IgD-negative memory B cell (primary cell): ENCODE results near the gene CLDN4. TPM values are rescaled to one million over a fixed set of nuclear protein-coding genes. Genes with fewer than 3 reads are reported as not detected.
"Not testable (repeated sequence)": the region's sequence is repeated elsewhere in the genome, so short reads cannot be mapped to it uniquely, and the experiment has no call there.

ENCODE experiments used
- H3K27ac Mint-ChIP-seq, 3 donors: one replicate each; pipeline ENCODE4 v1.8.0; 2020 to 2022; ENCODE audit warnings: mild to moderate bottlenecking in 3 of 3, mixed read lengths in 3 of 3, moderate library complexity in 1 of 3
- H3K27me3 Mint-ChIP-seq: one replicate; pipeline ENCODE4 v1.8.0; 2021; ENCODE audit warnings: mixed read lengths
- H3K36me3 Mint-ChIP-seq: one replicate; pipeline ENCODE4 v1.8.0; 2020; ENCODE audit warnings: mild to moderate bottlenecking, mixed read lengths
- H3K4me1 Mint-ChIP-seq, 3 donors: one replicate each; pipeline ENCODE4 v1.8.0; 2020 to 2022; ENCODE audit warnings: mixed read lengths in 3 of 3, mild to moderate bottlenecking in 1 of 3
- H3K4me3 Mint-ChIP-seq, 4 donors: one replicate each; pipeline ENCODE4 v1.8.0; 2020 to 2022; ENCODE audit warnings: mild to moderate bottlenecking in 4 of 4, mixed read lengths in 4 of 4, moderate library complexity in 3 of 4
- H3K9me3 Mint-ChIP-seq, 3 donors: one replicate each; pipeline ENCODE4 v1.8.0; 2020 to 2021; ENCODE audit warnings: mixed read lengths in 3 of 3, mild to moderate bottlenecking in 1 of 3
- polyA plus RNA-seq: library from polyadenylated mRNA; unstranded; fragments of 300-500 nt; fragmentation: Illumina TruSeq; gene quantifications from one replicate; pipeline ENCODE4 v1.2.3, GENCODE V29; 2021

The CLDN4 gene
- polyA plus RNA-seq, 1 donor from 2014 or later, result not detected

DNA sequence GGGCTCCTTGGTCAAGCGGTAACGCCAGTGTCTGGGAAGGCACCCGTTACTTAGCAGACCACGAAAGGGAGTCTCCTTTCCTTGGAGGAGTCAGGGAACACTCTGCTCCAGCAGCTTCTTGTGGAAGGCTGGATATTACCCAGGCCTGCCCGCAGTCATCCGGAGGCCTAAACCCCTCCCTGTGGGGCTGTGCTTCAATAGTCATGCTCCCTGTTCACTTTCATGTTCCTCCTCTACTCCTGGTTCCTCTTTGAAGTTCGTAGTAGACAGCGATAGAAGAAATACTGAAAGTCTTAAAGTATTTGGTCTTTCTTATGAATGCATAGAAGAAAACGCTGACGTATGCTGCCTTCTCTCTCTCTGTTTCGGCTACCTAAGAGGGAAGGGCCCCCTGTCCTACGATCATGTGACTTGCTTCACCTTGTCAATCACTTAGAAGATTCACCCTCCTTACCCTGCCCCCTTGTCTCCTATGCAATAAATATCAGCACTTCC is 15.0 kb downstream of the CLDN4 start:
- Mint-ChIP-seq H3K27ac (peak overlapping the region in 2 of 3 donors; percentile 34 to 45), H3K4me3 (peak overlapping the region in 3 of 4 donors; percentile 45 to 78 (median 58)), H3K4me1 (peaks cover 15 to 23% (median 17%) of the 10 kb centered on the region in 3 donors)
- H3K27me3 Mint-ChIP-seq, H3K9me3 Mint-ChIP-seq, H3K36me3 Mint-ChIP-seq: not testable (repeated sequence)

DNA sequence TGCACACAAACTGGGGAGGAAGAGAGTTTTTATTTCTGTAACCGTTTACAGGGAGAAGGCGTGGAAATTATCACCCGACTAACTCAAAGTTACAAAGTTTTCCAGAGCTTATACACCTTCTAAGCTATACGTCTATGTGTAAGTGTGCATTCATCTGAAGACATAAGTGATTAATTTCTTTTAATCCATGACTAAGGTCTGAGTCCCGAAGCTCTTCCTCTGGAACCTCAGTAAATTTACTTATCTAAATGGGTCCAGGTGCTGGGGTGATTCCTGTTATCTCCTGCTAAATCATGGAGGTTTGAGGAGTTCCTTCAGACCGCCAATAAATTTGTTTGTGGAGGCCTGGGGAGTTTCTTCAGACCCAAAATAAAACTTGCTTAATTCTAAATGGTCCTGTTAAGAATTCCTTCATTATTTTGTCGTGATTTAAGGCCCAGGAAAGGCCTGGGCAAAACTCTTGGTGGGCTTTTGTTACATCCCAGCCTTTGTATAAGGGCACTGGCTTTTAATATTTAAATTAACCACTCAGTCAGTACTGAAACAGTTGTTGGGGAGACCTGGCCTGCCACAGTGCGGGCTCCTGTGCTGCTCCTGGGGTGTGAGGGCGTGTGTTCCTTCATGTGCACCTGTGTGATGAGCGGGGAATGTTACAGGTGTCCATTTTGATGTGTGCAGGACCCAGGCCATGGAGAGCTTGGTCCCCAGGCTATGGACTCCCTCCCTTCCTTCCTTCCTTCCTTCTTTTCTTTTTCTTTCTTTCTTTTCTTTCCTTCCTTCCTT is 17.3 kb downstream of the CLDN4 start:
- Mint-ChIP-seq H3K4me1 (peaks cover 17 to 27% (median 17%) of the 10 kb centered on the region in 3 donors), H3K27me3 (no peaks in the 10 kb centered on the region), H3K9me3 (no peaks in the 10 kb centered on the region), H3K4me3 (no peak overlapping the region), H3K27ac (no peak overlapping the region), H3K36me3 (no peaks in the 10 kb centered on the region)

DNA sequence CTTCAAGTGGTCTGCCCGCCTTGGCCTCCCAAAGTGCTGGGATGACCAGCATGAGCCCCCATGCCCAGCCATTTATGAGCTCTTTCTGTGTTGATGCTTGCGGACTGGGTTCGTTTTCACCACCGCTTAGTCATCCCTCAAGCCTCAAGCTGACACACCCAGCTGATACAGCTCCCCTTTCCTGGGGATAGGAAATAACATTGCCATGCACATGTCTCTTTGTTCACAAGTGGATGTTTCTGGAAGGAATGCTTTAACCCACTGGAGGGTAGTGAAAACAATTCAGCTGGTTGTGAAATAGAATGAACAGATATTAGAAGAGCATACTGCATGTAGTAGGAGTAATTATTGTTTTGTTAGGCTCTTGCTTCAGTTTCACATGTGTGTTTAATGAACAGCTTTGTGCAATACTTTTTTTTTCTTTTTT is 20.0 kb downstream of the CLDN4 start:
- peaks cover 9 to 11% (median 9%) of the 10 kb centered on the region in 3 donors for H3K4me1 Mint-ChIP-seq
- H3K27me3 Mint-ChIP-seq, result peaks cover 4% of the 10 kb centered on the region
- H3K9me3 Mint-ChIP-seq, result peaks cover 0 to 1% (median 0%) of the 10 kb centered on the region in 3 donors
- peak overlapping the region in 1 of 4 donors; percentile 37 for H3K4me3 Mint-ChIP-seq
- no peaks in the 10 kb centered on the region for H3K36me3 Mint-ChIP-seq
- H3K27ac Mint-ChIP-seq, result no peak overlapping the region

DNA sequence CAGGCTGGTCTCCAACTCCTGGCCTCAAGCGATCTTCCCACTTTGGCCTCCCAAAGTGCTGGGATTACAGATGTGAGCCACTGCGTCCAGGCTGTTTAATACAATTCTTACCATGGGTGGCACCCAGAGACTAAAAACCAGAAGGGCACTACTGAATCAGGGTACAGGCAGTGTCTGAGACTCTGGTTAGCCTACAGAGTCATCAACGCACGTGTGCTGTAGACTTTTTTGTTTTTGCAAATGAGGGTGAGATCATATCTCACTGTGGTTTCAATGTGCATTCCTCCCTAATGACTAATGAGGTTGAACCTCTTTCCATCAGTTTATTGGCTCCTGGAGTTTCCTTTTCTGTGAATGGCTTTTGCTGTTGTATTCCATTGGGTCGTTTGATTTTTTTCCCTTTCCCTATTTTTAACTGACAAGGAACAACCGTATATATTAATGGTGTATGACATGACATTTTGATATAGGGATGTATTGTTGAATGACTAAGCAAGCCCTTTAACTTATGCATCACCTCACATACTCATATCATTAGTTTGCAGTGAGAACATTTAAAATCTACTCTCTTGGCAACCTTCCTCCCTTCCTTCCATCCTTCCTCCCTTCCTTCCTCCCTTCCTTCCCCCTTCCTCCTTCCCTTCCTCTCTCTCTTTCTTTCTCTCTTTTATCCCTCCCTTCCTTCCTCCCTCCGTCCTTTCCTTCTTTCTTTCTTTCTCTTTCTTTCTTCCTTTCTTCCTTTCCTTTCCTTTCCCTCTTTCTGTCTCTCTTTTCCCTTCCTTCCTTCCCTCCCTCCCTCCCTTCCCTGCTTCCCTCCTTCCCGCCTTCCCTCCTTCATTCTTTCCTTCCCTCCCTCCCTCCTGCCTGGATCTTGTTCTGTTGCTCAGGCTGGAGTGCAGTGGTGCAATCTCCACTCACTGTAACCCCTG is 20.9 kb downstream of the CLDN4 start:
- peaks cover 3 to 8% (median 6%) of the 10 kb centered on the region in 3 donors for H3K4me1 Mint-ChIP-seq
- H3K27ac Mint-ChIP-seq, result no peak overlapping the region
- peaks cover 5% of the 10 kb centered on the region for H3K27me3 Mint-ChIP-seq
- H3K4me3 Mint-ChIP-seq, result no peak overlapping the region
- H3K36me3 Mint-ChIP-seq, result no peaks in the 10 kb centered on the region
- peaks cover 0 to 1% (median 0%) of the 10 kb centered on the region in 3 donors for H3K9me3 Mint-ChIP-seq

DNA sequence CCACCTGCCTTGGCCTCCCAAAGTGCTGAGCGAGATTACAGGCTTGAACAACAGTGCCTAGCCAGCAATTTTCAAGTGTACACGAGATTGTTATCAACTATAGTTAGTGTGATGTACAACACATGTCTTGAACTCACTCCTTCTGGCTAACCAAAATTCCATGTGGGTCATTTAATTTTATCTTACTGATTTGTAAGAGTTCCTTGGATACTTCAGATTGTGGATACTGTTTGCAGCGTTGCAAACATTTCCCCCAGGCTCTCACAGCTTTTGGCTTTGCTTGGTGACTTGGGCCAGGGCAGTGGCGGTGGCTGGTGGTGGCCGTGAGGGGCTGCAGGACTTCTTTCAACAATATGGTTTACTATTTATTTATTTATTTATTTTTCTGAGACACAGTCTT is 21.7 kb downstream of the CLDN4 start:
- H3K4me3 Mint-ChIP-seq, result no peak overlapping the region
- H3K27ac Mint-ChIP-seq, result no peak overlapping the region

DNA sequence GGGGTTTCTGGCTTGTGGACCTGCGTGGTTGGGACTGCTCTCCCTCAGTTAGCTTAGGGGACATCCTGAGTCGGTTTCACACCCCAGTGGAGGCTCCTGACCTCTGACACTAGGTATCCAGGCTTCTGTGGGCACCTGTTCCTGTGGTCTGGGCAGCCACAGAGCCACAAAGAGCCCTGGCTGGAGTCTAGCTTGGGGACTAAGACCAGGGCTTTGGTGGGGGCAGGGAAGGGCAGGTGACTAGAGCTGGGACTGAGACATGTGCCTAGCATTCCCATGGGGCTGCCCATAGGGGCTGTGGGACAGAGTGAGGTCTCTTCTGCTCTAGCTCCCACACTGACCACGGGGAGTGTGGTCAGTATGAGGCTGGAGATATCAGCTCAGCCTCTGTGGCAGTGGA is 26.1 kb downstream of the CLDN4 start:
- H3K9me3 Mint-ChIP-seq, result peaks cover 0 to 3% (median 1%) of the 10 kb centered on the region in 3 donors
- peaks cover 5 to 7% (median 5%) of the 10 kb centered on the region in 3 donors for H3K4me1 Mint-ChIP-seq
- no peaks in the 10 kb centered on the region for H3K36me3 Mint-ChIP-seq
- peaks cover 13% of the 10 kb centered on the region for H3K27me3 Mint-ChIP-seq
- H3K4me3 Mint-ChIP-seq, result peak overlapping the region in 1 of 4 donors; percentile 60
- no peak overlapping the region for H3K27ac Mint-ChIP-seq

More for the DNA sequence above, 21.7 kb downstream of the CLDN4 start:
- Mint-ChIP-seq H3K27me3 (peaks cover 7% of the 10 kb centered on the region), H3K36me3 (no peaks in the 10 kb centered on the region), H3K9me3 (peaks cover 0 to 1% (median 0%) of the 10 kb centered on the region in 3 donors), H3K4me1 (peaks cover 3 to 8% (median 5%) of the 10 kb centered on the region in 3 donors)

DNA sequence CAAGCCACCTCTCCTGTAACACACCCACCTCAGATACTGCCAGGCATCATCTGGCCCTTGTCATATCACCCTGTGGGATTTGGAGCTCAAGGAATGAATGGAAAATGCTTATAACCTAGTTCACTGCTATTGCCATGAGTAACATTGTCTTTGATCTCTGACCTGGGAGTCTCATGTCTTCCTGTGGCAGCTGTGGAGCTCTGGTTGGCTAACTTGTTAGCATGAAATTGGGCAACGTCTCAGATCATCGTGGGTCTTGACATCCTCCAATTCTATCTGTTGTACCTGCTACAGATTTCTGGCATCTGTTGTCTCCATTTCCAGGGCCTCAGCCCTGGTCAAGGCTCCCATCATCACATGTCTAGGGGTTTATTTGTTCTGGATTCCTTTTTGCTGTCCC is 28.0 kb downstream of the CLDN4 start:
- Mint-ChIP-seq H3K27ac (peak overlapping the region in 1 of 3 donors; percentile 39), H3K9me3 (peaks cover 0 to 3% (median 1%) of the 10 kb centered on the region in 3 donors), H3K36me3 (peaks cover 3% of the 10 kb centered on the region), H3K4me3 (no peak overlapping the region), H3K4me1 (peaks cover 5 to 7% (median 5%) of the 10 kb centered on the region in 3 donors), H3K27me3 (peaks cover 17% of the 10 kb centered on the region)

DNA sequence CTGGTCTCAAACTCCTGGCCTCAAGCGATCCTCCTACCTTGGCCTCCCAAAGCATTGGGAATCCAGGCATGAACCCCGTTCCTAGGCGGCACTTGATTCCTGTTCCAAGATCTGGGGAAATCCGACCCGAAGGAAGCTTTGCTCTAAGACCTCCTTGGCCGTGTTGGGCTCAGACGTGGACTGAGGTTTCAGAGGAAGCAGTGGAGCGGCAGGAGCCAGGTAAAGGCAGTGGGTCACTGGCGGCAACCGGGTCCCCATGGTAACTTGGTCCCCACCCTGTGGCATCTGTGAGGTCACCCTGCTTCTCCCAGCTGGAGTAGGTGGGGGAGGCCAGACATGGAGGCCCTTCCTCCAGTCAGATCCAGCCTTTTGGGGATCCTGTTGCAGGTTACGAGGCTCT is 30.1 kb downstream of the CLDN4 start, which contains the start of gene TMEM270:
TSS of gene TMEM270 (plus strand) at position 301 of the 400 bp plus-strand sequence. CDS start at position 337, 36 bp downstream.
- Mint-ChIP-seq H3K4me3 (no peak within 1 kb of the TSS), H3K27ac (peak within 1 kb of the TSS in 1 of 3 donors; percentile 61), H3K4me1 (peaks cover 2 to 5% (median 3%) of the 10 kb centered on the region in 3 donors), H3K36me3 (peaks cover 3% of the 10 kb centered on the region), H3K9me3 (peaks cover 0 to 3% (median 0%) of the 10 kb centered on the region in 3 donors), H3K27me3 (peaks cover 12% of the 10 kb centered on the region)

DNA sequence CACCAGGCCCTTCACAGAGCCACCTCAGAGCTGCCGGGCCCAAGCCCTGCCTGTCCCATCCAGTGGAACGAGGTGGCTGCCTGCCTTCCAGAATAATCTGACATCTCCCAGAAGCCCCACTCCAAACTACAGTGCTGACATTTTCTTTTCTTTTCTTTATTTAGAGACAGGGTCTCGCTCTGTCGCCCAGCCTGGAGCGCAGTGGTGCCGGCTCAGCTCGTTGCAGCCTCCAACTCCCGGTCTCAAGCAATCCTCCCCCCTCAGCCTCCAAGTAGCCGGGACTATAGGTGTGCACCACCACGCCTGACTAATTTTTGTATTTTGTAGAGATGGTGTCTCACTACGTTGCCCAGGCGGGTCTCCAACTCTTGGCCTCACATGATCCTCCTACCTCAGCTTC is 30.5 kb downstream of the CLDN4 start:
- H3K27ac Mint-ChIP-seq, result no peak overlapping the region
- peaks cover 1 to 5% (median 2%) of the 10 kb centered on the region in 3 donors for H3K4me1 Mint-ChIP-seq
- H3K4me3 Mint-ChIP-seq, result no peak overlapping the region
- H3K36me3 Mint-ChIP-seq, result peaks cover 3% of the 10 kb centered on the region
- H3K9me3 Mint-ChIP-seq, result peaks cover 0 to 3% (median 0%) of the 10 kb centered on the region in 3 donors
- peaks cover 11% of the 10 kb centered on the region for H3K27me3 Mint-ChIP-seq

DNA sequence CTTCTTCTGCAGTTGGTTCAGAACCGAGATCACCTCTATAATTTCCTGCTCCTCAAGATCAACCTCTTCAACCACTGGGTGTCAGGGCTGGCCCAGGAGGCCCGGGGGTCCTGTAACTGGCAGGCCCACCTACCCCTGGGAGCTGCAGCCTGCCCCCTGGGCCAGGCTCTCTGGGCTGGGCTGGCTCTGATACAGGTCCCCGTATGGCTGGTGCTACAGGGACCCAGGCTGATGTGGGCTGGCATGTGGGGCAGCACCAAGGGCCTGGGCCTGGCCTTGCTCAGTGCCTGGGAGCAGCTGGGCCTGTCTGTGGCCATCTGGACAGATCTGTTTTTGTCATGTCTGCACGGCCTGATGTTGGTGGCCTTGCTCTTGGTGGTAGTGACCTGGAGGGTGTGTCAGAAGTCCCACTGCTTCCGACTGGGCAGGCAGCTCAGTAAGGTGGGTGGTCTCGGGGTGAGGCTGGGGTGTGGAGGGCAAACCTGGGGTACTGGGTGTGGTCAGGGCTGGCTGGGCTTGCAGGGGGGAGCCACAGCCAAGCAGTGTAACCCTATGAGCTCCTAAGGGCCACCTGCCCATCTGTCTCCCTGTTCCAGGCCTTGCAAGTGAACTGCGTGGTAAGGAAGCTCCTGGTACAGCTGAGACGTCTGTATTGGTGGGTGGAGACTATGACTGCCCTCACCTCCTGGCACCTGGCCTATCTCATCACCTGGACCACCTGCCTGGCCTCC is 34.4 kb downstream of the CLDN4 start:
- Mint-ChIP-seq H3K4me3 (no peak overlapping the region), H3K9me3 (no peaks in the 10 kb centered on the region), H3K4me1 (no peaks in the 10 kb centered on the region), H3K27me3 (peaks cover 7% of the 10 kb centered on the region), H3K36me3 (peaks cover 3% of the 10 kb centered on the region), H3K27ac (no peak overlapping the region)

DNA sequence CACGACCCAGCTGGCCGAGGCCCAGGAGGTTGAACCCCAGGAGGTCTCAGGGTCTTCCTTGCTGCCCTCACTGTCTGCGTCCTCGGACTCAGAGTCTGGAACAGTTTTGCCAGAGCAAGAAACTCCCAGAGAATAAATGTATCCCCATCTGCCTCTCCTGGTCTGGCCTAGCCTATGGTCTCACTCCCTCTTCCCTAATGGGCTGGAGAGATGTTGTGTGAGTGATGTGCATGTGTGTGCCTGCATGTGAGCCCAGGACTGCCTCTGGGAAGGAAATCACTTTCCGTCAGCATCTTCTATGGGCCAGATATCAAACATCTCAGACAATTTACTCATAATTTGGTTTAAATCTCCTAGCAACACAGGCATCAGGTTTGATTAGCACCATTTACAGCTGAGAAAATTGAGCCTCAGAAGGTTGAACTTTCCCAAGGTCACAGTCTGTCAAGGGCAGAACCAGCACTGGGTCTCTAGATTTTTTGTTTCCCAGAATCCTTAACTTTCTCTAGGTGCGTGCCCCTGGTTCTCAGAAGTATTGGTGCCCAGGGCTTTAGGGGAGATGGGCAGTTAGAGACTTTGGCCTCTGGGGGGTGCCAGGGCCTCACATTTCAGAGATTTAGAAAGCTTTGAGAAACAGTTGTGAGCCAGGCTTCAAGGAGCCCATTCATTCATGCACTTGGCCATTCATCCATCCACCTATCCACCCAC is 35.1 kb downstream of the CLDN4 start:
- H3K4me3 Mint-ChIP-seq, result no peak overlapping the region
- peaks cover 7% of the 10 kb centered on the region for H3K27me3 Mint-ChIP-seq
- peaks cover 3% of the 10 kb centered on the region for H3K36me3 Mint-ChIP-seq
- H3K9me3 Mint-ChIP-seq, result no peaks in the 10 kb centered on the region
- no peaks in the 10 kb centered on the region for H3K4me1 Mint-ChIP-seq
- H3K27ac Mint-ChIP-seq, result no peak overlapping the region

DNA sequence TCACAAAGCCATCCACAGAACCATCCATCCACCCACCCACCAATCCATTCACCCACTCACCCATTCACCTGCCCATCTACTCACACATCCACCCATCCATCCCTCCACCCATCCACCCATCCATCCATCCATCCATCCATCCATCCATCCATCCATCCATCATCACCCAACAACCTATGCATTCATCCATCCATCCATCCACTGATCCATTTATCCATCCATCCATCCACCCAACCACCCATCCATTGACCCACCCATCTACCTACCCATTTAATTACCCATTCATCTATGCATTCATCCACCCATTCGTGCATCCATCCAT is 35.6 kb downstream of the CLDN4 start:
- Mint-ChIP-seq H3K36me3 (peaks cover 3% of the 10 kb centered on the region), H3K4me3 (no peak overlapping the region), H3K27ac (no peak overlapping the region), H3K9me3 (no peaks in the 10 kb centered on the region), H3K4me1 (no peaks in the 10 kb centered on the region), H3K27me3 (peaks cover 5% of the 10 kb centered on the region)

DNA sequence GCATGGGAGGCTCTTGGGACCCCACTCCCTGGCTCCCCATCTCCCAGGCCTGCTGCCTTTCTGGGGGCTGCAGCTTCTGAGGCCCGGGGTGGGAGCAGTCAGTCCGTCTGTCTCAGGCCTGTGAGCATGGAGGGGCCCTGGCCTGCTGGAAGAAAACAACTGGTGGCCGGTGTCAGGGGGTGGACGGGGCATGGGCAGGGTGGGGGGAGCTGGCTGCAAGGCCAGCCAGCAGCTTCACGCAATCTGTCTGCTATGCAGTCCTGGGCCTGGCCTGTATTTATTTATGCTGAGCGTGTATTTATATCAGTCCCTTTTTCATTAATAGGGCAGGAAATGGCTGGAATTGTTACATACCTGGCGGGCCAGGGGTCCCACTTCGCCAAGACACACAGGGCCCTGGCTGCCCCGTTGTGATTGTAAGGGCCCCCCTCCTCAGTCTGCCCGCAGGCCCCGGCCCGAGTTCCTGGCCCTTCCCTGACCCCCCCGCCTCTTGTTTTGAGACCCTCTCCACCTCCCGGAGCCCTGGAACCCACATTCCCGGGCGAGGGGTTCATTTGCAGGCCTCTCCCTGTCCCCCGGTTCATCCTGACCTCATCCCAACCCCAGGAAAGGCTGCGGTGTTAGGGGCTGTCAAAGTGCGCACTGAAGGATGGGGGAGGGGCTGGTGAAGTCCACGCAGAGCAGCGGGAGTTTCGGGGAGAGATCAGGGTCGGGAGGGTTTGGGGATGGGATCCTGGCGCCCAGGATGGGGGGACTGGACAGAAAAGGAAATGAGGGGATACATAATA is 38.4 kb downstream of the CLDN4 start:
- H3K4me3 Mint-ChIP-seq, result no peak overlapping the region
- no peaks in the 10 kb centered on the region for H3K4me1 Mint-ChIP-seq
- peaks cover 1% of the 10 kb centered on the region for H3K27me3 Mint-ChIP-seq
- H3K36me3 Mint-ChIP-seq, result no peaks in the 10 kb centered on the region
- H3K9me3 Mint-ChIP-seq, result no peaks in the 10 kb centered on the region
- no peak overlapping the region for H3K27ac Mint-ChIP-seq
